Activated gamma-delta T cell (primary cell): Measurements from ENCODE around the gene ACSS1.

Experiments
- DNase-seq: peaks from one replicate; lab custom pipeline; 2025; lab: John Stamatoyannopoulos, UW

ACSS1 gene

DNA sequence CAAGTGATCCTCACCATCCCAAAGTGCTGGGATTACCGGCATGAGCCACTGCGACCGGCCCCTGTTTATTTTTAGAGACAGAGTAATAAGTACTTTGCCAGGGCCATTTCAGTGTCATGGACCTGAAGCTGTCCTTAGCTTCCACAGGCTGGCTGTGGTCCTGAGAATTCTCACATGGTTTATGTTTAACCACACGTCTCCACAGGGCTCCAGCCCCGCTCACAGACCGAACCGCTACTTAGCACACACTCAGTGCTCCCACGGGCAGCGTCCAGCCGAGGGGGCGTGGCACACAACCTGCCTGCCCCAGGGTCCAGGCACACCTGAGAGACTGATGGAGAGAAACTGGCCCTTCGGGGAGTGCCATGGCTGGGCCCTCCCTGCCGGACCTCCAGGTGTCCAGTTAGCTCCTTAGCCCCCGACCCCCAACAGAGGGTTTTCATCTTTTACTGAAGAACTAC is 11.7 kb downstream of the ACSS1 start:
- DNase-seq: no peak

DNA sequence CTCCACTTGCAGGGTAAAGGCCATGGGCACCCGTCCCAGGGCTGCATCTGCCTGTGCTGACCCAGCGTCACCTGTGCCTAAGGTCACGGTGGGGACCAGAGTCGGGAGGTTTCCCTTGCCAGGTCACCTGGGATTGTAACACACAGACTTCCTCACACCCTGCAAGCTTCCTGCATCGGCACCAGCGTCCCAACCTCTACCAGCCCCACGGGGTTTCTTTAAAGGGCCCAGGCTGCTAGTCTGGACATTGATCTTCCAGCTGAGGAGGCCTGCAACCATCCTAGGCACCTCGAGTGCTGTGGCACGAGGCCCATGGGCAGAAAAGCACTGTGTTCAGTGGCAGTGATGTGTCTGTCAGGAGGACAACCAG is 12.6 kb downstream of the ACSS1 start:
- DNase-seq: no peak

DNA sequence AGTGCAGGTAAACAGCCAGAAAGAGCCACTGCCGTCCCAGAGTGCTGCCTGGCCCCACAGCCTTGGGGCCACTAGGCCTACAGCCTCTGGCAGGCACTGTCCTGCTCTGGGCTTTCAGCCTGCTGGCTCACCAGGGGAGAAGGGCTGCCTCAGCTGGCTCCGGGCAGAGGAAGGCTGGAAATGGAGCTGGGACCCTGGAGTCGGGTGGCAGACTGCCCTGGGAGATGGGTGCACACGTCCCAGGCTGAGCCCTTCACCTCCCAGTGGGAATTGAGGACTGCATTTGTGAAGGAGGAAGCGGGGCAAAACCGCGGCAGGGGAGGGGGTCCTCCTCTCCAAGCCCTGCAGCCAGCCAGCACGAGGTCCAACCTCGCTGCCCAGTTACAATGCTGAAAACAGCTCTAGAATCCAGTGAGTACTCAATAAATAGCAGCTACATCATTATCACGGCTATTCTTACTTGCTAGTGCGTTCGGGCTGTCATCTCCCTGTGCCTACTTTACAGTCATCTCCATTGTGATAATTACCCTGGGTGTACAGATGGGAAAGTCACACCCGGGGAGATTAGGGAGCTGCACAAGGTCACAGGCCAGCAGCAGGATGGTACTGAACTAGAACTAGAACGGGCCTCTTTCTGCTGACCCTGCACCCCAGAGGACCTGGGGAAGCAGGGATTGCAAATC is 13.1 kb downstream of the ACSS1 start:
- DNase-seq: no peak

DNA sequence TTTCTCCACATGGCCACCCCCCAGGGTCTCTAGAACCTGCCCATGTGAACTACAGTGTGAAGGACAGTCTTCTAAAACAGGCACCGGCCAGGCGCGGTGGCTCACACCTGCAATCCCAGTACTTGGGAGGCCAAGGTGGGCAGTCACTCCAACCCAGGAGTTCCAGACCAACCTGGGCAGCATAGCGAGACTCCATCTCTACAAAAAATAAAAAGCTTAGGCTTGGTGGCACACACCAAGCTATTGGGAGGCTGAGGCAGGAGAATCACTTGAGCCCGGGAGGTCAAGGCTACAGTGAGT is 13.7 kb downstream of the ACSS1 start:
- DNase-seq: no peak

DNA sequence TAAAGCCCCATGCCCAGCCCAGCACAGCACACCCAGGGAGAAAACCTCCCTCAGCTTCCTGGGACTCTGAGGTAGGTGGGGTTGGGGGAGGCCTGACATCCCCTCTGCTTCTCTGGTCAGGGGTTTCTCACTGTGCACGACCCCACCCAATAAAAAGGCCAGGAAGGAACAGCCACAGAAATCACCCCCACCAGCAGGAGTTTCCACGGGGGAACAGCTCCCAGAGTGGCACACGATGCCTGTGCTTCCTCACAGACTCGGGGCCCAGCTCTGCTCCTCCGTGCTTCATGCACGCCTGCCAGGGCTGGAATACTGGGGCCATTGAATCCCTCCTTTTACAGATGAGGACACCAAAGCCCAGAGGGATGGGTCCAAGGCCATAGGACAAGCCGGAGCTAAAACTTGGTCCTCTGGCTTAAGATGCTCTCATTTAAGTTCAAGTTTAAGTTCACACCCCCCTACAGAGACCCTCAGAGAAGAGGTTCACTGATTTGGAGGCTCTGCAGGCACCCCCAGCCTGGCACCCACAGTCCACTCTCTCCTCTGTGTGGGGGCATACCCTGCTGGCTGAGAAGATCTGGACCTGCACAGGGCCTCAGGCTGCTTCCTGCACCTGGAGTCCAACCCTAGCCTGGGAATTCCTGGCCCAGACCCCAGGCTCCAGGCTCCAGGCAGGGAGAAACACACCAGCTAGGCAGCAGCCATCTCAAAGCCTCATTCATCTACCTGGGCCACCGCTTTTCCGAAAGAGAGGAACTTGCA is 14.3 kb downstream of the ACSS1 start:
- no peak for DNase-seq

DNA sequence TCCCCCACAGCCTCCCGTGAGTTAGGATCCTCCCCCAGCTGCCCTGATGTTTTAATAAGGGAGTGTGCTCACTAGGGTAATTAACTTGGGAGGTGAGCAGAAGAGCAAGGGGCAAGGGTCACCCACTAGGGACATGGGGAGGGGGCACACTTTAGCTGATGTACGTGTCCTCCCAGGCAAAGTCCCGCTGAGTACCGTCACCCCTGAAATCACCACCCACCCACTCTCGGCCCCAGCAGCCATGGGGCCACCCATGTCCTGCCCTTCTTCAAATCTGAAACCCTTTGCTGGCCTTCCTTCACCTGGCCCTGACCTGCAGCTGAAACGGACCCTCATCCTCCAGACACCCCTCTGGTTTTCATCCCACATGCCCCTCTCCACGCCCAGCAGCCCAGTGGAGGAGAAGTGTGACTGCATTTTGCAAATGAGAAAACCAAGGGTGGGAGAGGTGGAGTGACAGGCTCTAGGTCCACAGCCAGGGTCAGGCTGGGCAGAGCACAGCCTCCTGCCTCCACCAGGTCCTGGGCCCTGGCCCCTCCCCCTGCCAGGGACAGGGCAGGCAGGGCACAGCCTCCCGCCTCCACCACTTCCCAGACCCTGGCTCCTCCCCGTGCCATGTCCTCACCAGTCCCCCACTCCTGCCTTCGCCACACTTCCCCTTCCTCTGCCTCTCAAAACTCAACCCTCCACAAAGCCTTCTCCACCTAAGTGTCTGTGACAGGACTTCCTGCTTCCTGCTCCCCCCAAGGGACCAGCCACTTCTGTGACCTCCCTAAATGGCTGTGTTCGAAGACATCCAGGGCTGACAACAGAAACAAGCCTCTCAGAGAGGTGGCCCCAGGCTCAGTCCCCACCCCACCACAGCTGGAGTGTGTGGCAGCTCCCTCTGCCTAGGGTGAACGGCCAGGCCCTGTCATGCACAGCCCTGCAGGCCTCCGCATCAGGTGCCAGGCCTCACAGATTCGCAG is 15.1 kb downstream of the ACSS1 start:
- DNase-seq: no peak

DNA sequence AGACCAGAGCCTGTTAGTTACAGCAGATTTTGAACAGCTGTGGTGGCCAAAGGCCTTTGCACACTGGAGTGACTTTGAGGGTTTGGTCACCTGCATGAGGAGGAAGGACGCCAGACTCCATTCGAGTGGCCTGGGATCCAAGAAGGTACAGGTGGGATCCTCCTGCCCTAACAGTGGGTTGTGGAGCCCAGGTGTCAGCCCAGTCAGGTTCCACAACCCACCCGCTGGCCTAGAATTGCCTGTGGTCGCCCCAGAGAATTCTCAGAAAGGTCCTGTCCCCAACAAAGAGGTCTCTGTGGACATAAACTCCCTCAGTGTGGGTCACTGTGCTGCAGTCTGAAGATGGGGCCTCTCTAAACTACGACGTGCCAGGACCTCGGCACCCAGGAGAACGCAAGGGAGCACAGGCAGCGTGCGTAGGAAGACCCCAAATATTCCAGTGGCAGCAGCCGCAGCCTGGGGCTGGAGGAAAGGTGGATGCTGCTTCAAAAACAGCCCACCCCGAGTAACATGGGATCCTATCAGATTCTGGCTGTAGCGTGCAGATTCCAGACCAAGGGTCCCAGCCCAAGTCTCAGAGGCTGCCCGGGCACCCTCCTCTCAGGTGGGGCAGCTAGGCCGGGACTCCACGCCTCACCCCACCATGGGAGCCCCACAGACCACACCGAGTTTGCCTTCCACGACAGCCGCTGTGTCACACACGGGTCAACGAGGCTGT is 16.0 kb downstream of the ACSS1 start:
- DNase-seq: no peak

DNA sequence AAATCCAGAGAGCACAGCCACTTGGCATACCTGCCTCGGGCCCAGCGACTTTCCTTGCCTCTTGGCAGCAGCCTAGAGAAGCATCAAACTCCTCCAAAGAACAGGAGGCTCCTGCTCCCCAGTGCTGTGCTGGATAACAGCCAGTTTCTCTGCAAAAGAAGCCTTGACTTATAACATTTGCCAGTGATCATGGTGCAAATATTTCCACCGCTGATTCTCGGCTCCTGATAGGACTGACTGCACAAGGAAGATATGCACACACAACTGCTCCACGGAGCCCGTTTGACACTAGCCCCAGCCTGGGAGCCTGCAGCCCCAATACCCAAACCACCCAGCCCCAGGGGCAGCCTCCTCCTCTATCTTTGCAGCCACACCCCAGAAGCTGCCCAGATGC is 17.5 kb downstream of the ACSS1 start:
- no peak for DNase-seq

DNA sequence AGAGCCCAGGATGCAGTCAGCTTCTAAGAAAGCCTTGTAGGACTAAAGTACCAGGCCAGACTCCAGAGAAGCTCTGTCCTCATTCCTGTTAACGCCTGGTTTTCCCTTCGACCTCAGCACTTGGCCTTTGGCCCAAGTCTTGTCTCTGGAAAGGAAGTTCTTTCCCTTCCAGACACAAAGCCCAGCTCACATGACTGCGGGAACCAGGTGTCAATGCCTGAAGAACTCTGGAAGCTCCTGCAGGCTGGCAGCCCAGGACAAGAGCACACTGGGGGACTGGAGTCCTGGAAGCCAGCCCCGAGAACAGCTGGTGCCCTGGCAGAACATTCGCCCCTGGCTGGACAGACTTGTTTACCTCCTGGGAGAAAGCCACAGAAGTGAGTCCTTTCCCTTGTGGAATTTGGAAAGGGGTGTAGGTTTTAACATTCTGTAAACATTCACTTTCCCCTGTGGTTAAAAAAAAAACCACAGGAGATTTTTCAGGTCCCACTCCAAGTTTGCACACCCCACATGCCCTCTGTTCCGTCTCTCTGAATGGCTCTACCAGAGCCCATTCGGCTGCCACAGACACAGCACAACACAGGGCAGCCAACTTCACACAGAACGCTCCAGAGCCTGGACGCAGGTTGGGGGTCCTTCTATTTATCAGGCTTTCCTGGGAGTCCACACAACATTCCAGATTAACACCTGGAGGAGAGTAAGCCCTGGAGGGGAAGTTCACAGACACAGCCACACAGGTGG is 18.1 kb downstream of the ACSS1 start:
- DNase-seq: no peak

DNA sequence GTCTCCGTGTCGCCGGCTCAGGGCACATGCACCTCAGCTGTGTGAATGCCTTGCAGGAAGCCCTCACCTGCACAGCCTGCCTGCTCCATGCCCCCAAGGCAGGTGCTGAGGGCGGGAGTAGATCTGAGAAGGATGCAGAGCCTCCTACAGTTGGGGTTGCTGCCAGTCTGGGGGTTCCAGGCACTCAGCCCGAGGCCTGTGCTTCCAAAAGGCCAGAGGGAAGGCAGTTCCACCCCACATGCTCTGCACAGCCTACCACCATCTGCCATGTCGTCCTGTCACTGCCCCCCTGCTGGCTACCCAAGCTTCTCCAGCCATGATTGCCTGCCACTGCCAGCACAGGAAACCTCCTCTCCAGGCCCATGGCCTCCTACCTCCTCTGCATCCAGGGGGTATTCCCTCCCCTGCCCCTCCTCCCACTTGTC is 19.3 kb downstream of the ACSS1 start:
- no peak for DNase-seq

DNA sequence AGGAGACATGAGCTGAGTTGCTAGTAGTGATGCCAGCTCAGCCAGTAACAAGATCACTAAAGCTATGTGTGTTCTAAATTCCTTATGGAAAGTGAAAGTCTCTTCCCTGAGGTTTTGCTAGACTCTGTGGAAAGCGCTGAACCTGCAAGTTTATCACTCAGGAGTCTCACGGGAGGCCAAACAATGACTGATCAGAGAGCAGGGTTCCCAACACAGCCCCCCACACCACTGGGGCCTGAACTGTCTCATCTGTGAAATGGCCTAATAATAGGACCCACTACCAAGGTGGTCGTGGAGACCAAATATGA is 19.9 kb downstream of the ACSS1 start:
- no peak for DNase-seq

DNA sequence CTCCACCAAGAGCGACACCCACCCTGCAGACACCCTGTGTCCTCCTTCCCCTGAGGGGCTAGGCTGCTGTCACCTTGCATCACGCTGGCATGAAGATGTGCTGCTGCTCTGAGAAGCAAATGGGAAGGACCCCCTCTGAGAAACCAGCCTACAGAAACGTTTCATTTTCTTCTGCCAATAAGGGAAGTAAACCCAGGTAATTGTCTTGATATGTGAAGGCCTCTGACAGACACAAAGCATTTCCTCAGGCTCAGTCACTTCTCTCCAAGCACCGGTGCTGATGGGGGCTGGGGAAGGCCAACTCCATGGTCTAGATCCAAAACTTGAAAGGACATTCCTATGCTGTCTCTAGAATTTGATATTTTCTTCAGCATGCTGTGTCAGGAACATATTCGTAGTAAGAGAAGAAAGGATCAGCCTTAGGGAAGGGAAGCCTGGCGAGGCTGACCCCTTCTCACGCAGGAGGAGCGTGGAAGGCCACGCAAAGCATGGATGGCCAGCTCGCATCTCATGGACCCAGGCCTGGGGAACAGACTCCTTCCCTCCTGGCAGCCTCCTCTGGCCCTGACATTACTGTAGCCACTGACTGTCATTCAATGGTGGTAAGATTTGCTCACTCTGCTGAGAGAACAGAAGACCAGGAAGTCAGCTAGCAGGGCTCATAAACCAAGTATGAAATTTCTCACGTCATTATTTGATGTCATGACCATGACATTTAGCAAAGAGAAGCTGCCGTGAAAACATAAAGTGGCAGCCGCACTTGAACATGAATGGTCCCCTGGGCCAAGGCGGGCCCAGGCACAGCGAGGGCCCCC is 20.4 kb downstream of the ACSS1 start:
- no peak for DNase-seq

DNA sequence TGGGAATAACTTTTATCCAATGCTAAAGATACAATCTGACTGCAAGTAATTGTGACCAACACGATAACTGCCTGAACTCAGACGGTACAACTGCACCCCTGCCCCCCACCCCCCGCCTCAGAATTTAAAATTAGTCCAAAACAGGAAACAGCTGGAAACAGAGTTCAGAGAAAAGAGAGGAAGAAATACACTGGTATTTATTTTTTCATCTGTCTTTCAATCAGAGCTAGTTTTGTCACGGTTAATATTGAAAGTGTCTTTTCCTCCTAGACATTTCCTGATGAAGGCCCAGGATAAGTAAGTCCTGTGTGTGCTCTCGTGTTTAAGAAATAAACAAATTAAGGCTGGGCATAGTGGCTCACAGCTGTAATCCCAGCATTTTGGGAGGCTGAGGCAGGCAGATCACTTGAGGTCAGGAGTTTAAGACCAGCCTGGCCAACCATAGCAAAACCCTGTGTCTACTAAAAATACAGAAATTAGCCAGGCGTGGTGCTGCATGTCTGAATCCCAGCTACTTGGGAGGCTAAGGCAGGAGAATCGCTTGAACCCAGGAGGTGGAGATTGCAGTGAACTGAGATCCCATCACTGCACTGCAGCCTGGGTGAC is 21.5 kb downstream of the ACSS1 start:
- DNase-seq: no peak

DNA sequence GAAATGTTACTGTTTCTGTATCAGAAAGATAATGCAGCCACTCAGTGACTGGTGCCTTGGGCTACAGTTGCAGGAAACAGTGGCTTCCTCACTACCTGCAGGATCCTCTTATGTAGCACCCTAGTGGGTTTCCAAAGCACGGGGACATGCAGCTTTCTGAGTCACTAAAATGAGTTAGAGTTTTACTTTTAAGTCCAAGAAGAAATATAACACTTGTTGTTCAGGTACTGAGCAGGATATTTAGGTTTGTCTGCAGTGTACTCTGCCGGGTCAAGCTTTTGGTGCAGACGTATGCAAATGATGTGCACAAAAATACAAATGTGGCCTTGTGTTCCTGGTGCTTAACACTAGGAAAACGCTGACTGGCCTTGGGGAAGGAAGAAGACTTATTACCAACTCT is 22.0 kb downstream of the ACSS1 start:
- DNase-seq: no peak

DNA sequence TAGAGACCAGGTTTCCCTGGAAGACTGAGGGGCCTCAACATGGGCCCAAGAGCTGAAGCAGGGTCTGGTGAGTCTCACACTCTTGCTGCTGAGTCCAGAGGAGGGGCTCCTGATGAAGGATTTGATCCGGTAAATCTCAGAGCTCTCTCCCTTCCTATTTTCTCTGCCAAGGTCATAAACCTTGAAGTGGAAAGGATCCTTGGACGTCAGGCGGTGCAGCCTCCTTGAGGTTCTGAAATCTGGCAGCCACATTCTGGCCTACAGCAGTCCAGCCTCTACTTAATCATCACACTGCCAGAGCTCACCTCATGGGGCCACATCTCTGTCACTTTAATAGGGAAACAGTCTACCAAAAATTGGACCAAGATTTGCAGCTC is 24.0 kb downstream of the ACSS1 start:
- no peak for DNase-seq

DNA sequence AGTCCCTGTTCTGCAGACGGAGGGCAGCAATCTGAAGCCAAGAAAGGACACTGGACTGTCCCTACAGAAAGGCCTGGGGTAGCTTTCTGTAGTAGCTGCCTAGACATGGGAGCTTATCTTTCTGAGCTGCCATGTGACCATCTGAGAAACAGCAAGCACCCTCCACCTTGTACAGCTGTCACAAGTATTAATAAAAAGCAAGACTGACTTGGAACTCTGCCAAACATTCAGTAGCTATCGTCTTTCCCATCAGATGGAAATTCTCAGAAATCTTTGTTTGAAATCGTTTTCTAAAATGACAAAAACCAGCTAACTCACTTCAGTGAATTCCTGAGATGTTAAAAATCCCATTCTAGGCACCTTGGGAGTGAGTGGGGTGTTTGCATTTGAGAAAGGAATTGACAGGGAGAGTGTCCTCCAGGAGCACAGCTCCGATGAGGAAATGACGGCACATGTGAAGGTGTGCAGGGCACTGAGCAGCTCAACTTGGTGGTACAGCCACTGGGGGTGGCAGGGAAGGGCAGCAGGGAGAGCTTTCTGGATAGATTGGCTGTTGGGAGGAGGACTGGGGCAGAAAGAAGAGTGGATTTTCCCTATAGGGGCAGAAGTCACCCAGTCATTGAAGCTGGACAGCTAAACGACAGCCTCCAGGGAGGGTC is 24.5 kb downstream of the ACSS1 start:
- DNase-seq: no peak

DNA sequence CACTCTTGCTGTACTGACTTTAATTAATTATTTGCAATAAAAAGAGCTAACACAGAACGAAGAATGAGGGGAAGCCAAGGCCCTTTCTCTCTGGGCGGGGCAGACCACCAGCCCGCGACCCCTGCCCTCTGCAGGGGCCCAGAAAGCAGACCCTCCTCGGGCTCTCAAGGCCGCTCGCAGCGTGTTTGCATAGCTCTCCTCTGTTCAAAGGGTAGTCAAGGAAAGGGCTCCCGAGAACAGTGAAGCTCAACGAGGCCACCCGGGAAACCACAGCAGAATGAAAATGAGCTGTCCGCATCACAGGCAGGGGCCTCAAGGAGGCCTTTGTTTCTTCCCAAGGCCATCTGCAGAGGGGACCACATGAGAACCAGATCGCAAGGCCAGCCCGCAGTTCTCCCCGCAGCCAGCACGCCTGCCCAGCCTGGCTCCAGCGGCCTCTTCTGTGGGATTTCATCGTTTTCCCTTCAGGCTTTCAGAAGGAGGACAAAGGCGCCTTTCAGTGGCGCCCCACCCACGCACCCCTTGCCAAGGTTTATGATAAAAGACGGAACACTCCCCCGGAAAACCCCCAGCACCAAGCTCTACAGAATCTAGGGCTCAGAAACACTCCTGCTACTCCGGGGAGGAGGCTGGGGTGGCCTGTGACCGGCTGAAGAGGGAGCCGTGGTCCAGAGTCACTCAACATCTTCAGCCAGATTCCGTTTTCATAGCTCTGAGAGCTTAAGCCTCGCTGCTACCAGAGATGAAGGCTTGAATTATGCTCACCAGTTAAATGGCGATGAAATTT is 25.3 kb downstream of the ACSS1 start:
- DNase-seq: no peak

DNA sequence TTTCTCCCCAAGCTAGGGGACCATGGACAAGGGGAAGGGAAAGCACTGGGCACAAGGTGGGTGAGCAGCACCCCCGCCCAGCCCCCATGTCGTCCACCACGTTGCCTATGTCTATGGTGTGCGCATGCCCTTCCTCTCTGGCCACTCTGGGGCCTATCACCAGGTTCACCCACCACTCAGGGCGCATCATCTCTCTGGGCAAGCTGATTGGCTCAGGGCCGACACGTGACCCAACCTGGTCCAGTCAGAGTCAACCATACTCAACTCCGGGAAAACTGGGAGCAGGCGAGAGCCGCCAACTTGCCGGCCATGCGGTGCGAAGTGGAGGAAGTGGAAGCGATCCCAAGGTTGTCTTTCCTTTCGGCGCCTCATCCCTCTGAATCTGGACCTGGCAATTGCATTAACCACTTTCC is 25.9 kb downstream of the ACSS1 start:
- no peak for DNase-seq

DNA sequence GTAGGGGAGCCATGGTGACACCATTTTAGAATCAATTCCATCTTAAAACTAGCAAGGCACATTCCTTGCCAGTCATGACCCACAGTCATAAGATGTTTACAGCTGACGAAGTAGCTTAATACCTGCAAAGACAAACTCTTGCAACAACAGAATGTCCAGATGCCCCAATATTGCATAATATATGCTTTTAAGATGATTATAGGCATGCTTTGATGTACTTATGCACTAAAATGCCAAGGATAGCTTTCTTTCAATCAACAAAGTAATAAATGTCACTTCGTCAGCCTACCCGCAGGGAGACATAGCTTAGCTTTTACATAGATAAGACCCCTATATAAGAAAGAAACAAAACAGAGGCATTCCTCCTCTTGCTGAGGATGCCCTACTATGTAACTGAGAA is 26.7 kb downstream of the ACSS1 start:
- no peak for DNase-seq
